ENCODE measurements around the gene SLFNL1.

The SLFNL1 gene

DNA sequence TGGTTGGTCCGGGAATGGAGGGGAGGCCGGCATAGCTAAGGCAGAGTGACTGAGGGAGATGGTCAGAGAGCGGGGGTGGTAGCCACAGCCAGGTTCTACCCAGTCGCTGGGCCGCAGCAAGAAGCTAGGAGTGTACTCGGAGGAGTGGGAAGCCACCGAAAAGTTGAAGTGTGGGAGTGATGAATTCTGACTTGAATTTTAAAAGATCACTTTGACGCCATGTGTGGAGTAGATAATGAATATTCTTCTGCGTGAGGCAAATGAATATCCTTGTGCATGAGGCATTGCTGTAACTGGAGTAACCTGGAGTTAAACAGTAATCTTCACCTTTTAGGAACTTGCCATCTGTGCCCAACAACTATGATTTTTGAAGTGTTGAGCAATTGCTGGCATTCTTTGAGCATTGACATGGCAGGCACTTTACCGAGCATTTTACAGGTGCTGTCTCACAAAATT, 35.2 kb downstream of the SLFNL1 start:
- no peak for DNase-seq (ENCODE audit: low spot score)

DNA sequence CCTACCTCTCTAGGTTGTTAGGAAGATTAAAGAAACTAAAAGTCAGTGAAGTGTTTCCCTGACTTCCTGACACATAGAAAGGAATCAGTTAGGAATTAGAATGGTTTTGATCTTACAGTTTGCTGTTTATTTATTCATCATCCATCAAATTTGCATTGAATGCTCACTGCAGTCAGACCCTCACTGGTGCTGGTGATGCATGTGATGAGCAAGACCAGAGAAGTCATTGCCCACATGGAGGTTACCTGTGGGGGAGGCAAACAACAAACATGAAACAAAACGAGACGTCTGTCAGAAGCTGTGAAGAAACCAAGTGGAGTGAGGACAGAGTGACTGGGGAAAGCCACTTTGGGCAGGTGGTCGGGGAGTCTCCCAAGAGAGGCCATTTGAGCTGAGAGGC, 35.6 kb downstream of the SLFNL1 start:
- DNase-seq (ENCODE audit: low spot score), result no peak

DNA sequence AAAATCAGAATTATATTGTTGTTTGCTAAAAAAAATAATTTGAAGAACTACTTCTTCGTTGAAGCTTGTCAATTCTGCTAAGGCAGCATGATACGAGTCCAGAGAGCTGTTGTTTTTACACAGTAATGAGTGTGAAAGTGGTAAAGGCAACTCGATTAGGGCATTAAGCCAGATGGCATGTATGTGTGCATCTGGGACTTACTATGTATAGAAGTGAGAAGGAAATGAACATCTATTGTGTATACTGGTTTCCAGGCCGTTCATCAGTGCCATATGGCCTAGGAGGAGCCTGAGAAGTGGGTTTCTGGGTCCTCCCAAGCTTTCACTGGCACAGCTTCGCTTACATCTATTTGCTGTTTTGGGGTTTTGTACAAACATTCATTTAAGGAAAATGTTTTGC, 36.4 kb downstream of the SLFNL1 start:
- no peak for DNase-seq (ENCODE audit: low spot score)

DNA sequence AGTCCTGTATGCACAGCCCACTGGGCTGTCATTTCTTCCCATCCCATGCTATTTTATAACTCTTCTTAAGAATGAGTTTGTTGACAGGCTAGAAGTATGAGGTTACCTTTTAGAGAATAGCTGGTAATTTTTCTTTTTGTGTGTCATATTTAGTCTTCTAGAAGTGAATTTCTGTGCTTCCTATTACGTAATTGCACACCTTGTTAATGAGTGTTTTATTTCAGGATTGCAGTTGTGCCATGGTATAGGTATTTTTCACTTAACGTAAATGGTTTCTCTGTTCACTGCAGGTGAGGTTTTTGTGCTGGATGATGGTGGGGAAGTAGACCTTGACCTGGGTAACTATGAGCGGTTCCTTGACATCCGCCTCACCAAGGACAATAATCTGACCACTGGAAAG, 37.0 kb downstream of the SLFNL1 start:
- no peak for DNase-seq (ENCODE audit: low spot score)

DNA sequence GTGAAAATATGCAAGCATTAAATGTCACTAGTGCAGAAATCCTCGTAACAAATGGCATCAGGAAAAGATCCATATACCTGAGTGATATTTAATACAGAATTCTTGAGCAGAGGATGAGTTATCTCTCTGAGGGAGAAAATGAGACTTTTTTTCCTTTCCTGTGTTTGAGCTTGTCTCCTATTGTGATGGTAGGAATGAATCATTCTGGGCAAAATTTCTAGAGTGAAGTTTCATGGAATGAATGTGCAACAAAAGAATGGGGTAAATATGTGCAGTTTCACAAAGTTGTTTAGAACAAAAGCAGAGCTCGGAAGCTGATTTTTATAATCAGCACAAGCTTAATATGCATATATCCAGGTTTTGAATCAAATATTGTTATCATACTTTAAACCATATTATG, 37.5 kb downstream of the SLFNL1 start:
- DNase-seq (ENCODE audit: low spot score), result no peak

DNA sequence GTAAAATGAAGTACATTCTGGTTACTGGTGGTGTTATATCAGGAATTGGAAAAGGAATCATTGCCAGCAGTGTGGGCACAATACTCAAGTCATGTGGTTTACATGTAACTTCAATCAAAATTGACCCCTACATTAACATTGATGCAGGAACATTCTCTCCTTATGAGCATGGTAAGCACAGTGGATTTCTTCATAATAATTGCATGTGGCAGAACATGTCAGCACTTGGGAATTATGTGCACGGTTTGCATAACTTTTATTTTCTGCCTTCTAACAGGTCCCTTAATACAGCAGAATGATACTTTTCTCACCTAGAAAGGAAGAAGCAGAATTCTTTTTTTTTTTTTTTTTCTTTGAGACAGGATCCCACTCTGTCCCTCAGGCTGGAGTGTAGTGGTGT, 38.2 kb downstream of the SLFNL1 start:
- DNase-seq (ENCODE audit: low spot score), result no peak

DNA sequence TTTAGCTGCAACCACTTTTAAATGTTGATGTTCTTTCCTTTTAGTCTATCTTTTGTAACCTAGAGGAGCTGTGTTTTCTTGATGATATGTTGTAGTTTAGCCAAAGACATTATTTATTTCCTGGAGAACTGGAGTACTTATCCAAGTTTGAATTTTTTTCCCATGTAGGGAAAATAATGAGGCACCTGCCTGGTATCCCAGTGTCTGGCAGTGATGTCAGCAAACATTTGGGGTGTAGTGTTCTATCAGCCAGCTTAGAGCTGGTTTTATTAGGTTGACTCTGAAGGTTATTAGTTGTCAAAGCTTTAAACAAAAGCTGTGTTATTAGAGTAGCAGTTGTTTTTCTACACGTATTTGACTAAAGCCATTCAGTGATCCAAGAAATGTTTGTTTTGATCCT, 38.8 kb downstream of the SLFNL1 start:
- no peak for DNase-seq (ENCODE audit: low spot score)

DNA sequence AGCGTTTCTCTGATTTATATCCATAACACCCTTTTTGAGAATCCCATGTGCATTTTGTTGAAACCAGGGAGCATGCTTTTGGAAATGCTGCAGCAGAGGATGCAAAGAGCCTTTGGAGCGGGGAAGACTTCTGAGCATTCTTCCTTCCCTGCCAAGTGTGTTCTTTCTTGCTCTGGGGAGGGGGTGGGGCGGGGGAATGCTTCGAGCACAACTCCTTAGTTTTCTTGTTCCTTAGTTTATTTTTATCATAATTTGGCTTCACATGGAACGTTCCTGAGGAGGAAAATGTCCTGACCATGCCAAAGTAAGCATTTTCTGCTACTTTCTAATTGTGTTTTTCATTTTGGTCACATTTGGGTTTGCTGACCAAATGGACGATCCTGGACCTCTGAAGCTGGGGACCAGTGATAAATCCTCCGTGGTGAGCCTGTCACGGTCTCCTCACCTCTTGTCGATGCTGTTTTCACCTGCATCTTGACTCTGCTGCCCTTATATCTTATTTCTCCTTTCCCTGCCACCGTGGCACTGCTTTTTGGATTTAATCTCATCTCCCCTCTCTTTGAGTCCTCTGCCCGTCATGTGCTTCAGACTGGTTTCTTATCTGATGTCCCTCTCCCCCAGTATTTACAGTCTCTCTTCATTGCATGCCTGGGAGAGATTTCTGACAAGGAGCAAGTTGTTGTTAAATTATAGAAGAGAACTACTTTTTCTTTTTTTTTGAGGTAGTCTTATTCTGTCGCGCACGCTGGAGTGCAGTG, 39.7 kb downstream of the SLFNL1 start:
- DNase-seq (ENCODE audit: low spot score), result no peak

DNA sequence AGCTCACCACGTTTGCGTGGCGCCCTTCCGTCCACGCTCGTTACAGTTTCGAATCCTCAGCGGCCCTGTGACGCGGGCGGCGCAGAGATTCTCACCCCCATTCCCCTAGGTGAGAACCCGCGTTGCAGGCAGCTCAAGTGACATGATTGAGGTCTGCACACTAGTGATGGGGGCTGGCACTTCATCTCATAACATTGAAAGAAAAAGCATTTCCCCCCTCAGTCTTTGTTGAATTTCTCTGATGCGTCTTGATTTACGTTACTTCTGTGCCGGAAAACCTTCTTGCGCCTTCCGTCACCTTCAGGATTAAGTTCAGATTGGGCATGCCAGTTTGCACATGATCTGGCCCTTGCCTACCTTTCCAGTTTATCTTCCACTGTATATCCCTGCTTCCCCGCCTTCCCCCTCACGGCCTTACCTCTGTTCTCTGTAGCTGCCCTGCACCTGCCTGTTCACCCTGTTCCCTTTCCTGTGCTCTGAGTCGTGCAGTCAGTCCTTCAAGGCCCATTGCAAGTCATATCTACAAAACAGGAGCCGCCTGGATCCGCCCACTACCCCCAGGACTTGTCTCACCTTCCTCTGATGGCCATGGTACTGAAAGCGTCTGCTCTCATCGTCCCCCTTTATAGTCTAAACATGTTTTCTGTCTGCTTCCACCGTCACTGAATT, 40.9 kb downstream of the SLFNL1 start:
- peak; percentile 28 for DNase-seq (ENCODE audit: low spot score)

DNA sequence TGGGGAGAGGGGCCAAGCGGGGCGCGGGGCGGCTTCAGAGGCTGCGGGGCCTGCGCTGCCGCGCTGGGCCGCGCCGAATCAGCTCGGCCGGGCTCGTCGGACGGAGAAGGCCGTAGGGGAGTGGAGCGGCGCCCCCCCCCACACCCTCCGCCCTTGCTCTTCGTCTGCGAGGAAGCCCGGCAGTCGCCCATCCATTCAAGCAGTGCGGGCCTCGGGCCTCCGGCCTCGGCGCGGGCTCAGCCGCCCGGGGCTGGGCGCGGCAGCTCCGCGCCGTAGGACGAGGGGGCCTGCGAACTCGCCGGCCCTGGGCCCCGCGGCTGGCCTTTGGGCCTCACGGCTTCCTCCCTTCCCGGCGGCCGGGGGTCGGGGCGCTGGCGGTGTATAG, 41.5 kb downstream of the SLFNL1 start:
- no peak for DNase-seq (ENCODE audit: low spot score)

DNA sequence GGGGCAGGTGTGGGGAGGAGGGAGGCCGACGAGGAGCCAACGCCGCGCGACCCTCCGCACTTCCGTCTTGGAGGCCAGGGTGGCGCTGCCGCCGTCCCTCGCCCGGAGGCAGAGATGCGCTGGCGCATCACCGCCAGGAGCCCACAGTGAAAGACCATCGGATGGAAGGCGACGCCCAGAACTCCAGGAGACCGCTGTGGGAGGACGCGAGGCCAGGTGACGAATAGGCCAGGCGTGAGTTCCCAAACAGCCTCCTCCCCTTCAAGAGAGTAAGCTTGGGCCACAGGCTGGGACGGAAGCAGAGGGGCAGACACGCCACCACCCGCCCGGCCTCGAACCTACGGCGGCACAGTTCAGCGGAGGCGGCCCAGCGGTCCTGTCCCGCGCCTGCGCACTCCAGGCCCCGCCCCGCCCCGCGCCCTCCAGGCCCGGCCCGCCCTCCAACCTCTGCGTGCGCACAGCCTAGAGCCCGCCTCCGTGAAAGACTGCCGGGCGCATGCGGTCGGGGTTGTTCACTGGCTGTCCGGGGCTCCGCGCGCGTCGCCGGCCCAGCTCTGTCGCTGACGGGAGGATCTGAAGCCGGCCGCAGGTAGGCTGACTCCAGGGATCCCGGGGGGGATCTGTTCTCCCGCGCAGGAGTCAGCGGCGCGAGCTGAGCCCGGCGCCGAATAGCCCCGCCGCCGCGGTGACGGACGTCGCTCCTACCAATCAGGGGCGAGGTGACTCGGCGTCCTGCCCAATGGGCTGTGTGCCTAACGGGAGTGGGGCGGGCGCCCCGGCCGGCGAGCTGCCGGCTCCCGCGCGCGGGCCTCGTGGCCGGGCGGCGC, 42.1 kb downstream of the SLFNL1 start, which contains the start of gene CTPS1:
Gene CTPS1 (plus strand): TSS at position 456 of the 827 bp plus-strand sequence. CDS start 3,595 bp downstream, outside the sequence.
- peak; percentile 99 for DNase-seq (ENCODE audit: low spot score)

DNA sequence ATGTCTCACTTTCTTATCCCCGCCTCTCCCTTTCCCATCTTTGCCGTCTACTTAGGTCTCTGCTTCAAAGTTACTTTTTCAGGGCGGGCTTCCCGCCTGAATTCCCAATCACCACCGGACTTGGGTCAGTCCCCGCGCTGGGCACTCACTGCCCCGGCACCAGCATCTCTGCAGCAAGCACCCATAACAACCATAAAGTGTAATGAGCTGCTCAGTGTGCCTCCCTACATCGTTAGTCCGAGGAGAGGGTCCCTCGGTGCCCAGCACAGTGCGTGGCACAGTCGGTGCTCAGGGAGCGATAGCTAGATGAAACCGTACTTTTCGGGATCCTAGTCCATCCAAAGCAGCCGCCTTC, 42.7 kb downstream of the SLFNL1 start:
- DNase-seq (ENCODE audit: low spot score), result no peak

DNA sequence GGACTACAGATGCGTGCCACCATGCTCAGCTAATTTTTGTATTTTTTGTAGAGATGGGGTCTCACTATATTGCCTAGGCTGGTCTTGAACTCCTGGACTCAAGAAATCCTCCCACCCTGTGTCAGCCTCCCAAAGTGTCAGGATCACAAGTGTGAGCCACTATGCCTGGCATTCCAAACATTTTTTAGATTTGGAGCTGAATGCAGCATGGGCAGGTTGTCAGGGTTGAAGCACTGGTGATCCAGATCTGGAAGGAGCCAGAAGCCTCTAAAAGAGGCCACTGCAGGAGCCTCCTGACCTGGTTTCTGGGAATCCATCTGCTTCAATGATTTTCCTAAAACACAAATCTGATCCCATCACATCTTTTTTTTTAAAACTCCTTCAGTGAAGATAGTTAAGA, 43.8 kb downstream of the SLFNL1 start:
- DNase-seq (ENCODE audit: low spot score), result peak; percentile 34

DNA sequence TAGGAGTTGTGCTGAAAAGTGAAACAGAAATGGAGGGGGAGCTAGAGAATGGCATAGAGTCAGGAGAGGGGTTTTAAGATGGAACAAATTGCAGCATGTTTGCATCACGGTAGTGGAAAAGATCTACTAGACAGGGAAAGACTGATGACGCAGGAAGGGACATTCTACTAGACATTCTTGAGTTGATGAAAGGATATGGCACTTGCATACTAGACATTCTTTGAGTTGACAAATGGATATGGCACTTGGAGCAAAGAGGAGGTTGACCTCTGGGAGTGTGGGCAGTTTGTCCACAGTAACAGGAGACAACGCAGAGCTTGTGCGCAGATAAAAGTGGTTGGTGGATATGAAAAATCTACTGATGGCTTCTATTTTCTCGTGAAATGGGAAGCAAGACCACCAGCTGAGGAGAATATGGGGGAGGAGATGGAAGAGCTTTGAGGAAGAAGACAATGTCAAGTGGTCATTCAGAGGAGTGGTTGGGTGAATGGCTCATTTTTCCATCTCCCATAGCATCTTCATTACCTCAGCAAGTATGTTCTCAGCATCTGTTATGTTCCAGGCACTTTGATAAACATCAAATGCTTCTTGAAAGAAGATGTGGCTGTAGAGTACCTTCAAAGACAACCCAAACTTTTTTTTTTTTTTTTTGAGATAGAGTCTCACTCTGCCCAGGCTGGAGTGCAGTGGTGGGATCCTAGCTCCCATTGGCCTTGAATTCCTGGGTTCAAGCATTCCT, 44.4 kb downstream of the SLFNL1 start:
- DNase-seq (ENCODE audit: low spot score), result peak; percentile 64

DNA sequence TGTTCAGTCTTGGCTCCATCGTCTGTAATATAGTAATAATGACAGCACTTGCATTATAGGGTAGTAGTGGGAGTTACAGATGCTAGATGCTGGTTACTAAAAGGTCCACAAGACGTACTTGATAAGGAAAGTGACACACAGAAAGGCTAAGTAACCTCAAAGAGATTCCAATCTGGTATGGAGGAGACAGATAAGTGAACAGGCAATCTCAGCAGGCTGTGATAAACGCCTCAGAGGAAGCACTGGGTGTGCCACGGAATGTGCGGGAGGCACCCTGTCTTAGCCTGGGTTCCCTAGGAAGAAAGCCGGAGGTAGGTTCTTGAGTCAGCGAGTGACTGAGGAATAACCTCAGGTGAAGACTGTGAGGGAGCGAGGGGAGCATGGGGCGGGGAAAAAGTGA, 46.6 kb downstream of the SLFNL1 start:
- no peak for DNase-seq (ENCODE audit: low spot score)

DNA sequence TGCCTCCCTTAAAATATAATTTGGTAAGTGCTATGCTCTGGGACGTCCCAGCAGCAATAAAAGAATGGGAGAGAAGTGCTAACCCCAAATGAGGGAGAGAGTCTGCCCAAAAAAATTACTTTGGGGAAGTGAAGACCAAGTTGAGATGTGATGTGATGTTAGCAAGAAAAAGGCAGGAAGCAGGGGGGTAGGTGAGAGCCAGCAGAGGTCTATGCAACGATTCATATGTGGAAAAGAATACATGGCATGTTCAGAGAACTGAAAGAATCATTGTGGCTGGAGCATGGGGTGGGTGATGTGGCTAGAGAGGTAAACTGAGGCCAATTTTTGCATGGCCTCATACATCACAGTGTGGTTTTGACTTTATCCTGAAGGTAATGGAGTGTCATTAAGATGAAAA, 47.6 kb downstream of the SLFNL1 start:
- no peak for DNase-seq (ENCODE audit: low spot score)

DNA sequence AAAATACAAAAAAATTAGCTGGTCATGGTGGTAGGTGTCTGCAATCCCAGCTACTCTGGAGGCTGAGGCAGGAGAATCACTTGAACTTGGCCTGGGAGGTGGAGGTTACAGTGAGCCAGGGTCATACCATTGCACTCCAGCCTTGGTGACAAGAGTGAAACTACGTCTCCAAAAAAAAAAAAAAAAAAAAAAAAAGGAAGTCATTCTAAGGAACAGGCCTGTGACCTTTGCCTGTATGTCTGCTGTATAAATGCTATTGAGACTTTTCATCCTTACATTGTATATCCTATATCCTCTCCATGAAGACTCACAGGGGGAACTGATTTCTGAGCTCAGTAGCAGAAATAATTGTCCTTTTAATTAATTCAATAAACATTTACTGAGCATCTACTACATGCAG, 49.6 kb downstream of the SLFNL1 start:
- DNase-seq (ENCODE audit: low spot score), result no peak

DNA sequence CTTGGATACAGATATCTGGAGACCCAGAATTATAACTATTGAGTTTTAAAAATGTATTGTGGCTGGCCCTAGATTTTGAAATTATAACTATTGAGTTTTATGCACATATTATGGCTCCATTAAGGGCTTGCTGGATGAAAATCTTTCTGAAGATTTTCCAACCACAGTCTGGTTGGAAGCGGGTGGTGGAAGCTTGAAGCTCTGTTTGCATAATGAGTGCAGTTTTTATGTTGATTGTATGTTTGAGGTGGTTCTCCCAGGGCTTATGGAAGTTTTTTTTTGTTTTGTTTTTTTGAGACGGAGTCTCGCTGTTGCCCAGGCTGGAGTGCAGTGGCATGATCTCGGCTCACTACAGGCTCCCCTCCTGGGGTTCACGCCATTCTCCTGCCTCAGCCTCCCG, 52.1 kb downstream of the SLFNL1 start:
- no peak for DNase-seq (ENCODE audit: low spot score)

DNA sequence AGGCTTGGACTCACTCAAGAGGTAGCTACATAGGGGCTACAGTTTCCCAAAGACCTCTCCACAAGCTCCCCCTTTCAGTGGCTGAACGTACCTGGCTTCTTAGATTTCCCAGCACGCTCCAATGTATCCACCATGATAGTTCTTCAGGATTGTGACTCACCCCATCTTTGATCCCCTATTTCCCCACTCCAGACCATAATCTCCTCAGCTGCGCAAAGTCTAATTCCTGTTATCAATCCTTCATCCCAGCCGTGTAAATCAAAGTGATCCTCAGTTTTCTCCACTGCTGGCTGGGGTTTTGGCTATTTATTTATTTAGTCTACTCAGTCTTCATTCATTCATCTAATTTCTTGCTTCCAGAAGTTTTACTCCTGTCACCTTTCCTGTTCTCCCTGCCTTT, 55.1 kb downstream of the SLFNL1 start:
- DNase-seq (ENCODE audit: low spot score), result no peak

Measured in AG08396 (cell line).